Fibroblast of skin of back (primary cell): ENCODE results near the gene PRORP.
"Not testable (repeated sequence)": the region's sequence is repeated elsewhere in the genome, so short reads cannot be mapped to it uniquely, and the experiment has no call there.

Experiments used
- DNase-seq: peaks from one replicate; pipeline ENCODE4 v3.0.0-alpha.2; 2013

Gene PRORP

GRCh38 chr14:35138585-35138984 lies 16.2 kb downstream of the PRORP start:
- no peak for DNase-seq

GRCh38 chr14:35140718-35141581 lies 18.6 kb downstream of the PRORP start:
- DNase-seq = peak; percentile 40

DNA sequence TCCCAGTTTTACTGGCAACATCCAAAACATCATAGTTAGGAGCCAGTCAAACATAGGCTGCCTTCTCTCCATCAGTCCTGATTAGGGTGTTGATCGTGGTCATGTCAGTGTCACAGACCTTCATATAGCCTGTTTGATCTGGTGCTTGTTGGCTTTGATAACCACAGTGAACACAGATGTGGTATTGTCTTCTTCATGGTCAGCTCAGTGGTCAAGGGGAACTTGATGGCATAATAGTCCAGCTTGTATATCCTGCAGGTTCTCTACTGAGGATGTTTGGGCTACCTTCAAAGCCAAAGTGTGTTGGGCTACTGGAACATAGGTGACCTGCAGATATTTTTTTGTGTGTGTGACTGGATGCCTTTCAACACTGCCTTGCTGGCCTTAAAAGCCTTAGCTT lies 21.7 kb downstream of the PRORP start:
- DNase-seq = no peak

DNA sequence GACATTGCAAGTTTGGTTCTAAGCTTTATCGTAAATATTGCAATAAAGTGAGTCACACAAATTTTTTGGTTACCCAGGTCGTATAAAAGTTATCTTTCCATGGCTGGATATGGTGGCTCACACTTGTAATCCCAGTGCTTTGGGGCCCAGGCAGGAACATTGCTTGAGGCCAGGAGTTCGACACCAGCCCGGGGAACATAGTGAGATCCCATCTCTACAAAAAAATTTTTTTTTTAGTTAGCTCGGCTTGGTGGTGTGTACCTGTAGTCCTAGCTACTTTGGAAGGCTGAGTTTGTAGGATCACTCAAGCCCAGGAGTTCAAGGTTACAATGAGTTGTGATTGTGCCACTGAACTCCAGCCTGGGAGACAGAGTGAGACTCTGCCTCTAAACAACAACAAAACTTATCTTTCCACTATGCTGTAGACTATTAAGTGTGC lies 24.4 kb downstream of the PRORP start:
- DNase-seq = no peak

DNA sequence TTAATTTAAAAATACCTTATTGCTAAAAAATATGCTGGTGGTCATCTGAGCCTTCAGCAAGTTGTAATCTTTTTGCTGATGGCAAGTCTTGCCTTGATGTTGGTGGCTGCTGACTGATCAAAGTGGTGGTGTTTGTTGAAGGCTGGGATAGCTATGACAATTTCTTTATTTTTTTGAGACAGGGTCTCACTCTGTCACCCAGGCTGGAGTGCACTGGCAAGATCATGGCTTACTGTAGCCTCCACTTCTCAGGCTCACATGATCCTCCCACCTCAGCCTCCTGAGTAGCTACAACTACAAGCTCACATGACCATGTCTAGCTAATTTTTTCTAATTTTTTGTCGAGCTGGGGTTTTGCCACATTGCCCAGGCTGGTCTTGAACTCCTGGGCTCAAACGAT lies 24.8 kb downstream of the PRORP start:
- DNase-seq = no peak

DNA sequence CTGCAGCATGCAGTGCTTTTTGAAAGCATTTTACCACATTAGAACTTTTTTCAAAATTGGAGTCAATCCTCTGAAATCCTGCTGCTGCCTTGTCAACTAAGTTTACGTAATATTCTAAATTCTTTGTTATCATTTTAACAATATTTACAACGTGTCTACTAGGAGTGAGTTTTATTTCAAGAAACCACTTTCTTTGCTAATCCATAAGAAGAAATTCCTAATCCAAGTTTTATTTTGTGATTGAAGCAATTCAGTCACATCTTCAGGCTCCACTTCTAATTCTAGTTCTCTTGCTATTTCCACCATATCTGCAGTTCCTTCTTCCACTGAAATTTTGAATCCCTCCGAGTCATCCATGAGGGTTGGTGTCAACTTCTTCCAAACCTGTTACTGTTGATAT lies 25.4 kb downstream of the PRORP start:
- DNase-seq = no peak

GRCh38 chr14:35149239-35149638 lies 26.9 kb downstream of the PRORP start:
- no peak for DNase-seq

DNA sequence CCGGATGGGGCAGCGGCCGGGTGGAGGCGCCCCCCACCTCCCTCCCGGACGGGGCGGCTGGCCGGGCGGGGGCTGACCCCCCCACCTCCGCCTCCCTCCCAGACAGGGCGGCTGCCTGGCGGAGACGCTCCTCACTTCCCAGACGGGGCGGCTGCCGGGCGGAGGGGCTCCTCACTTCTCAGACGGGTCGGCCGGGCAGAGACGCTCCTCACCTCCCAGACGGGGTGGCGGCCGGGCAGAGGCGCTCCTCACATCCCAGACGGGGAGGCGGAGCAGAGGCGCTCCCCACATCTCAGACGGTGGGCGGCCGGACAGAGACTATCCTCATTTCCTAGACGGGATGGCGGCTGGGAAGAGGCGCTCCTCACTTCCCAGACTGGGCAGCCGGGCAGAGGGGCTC lies 30.2 kb downstream of the PRORP start:
- not testable (repeated sequence) for DNase-seq

GRCh38 chr14:35154016-35154415 lies 31.7 kb downstream of the PRORP start:
- no peak for DNase-seq

- DNase-seq = peak; percentile 10
These were observed 33.6 kb downstream of the PRORP start for GRCh38 chr14:35155962-35156361.

DNA sequence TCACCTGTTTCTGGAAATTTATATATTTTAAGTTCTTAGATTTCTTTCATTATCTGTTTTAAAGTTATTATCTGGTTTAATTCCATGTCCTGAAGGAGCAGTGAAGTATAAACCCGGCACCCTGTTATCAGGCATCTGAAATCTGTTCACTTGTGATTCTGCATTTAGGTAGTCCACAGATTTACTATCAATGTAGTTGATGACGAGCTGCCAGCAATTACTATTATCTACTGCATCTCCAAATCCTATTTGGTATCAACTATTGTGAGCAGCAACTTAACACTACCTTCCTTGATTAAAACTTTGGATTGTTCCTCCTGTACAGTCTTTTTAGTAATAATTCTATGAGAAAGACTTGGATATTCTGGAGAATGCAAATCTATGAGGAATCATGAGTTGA lies 36.1 kb downstream of the PRORP start:
- no peak for DNase-seq

- peak; percentile 4 for DNase-seq
These were observed 36.8 kb downstream of the PRORP start for GRCh38 chr14:35158951-35159653.

DNA sequence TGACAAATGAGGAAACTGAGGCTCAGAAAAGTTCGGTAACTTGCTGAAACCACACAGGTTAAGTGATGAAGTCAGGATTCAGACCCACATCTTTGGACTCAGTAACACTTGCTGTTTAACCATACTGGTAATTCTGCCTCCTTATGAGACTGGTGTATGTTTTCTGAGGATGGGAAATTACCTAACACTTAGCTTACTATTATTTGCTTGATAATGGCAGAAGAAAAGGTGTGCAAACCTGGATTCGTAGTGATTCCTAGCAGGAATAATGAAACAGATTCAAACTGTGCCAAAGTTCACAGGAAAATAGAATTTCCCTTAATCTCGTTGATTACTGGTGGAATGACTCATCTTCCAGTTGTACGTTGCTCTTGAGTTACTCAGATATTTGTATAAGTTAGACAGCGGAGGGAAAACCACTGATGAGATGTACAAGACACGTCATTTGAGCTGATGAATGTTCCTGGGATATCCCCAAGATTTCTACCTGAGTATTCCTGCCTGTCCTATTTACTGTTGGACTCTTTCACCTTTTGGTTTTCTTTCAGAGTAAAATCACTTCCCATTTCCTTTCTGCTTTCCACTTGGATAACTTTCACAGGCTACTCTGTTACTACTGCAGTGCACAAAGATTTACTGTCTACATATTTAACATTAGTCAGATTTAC lies 37.5 kb downstream of the PRORP start:
- peak; percentile 92 for DNase-seq

- no peak for DNase-seq
These were observed 38.9 kb downstream of the PRORP start for GRCh38 chr14:35161231-35161630.

DNA sequence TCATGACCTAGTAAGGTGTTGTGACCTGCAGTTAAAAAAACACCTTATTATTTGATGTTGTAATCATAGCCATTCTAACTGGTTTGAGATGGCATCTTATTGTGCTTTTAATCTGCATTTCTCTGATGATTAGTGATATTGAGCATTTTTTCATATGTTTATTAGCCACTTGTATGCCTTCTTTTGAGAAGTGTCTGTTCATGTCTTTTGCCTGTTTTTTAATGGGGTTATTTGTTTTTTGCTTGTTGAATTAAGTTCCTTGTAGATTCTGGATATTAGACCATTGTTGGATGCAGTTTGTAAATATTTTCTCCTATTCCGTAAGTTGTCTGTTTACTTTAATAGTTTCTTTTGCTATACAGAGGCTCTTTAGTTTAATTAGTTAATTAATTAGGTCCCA lies 41.0 kb downstream of the PRORP start:
- DNase-seq = no peak

DNA sequence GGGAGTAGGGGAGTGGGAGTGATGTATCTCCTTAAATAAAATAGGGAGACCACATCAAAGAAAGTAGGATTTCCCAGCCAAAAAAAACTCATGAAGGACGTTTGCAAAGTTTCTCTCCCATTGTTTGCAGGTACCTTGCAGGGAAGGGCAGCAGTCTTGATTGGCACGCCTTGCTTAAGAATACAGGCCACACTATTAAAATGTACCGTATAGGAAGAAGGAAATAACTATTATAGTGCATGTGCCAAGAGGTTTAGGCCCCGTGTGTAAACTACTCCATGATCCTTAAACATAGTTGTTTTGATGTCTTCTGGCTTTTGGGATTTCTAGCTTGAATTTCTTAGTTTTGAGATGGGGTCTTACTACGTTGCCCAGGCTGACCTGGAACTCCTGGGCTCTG lies 42.5 kb downstream of the PRORP start:
- DNase-seq = no peak

DNA sequence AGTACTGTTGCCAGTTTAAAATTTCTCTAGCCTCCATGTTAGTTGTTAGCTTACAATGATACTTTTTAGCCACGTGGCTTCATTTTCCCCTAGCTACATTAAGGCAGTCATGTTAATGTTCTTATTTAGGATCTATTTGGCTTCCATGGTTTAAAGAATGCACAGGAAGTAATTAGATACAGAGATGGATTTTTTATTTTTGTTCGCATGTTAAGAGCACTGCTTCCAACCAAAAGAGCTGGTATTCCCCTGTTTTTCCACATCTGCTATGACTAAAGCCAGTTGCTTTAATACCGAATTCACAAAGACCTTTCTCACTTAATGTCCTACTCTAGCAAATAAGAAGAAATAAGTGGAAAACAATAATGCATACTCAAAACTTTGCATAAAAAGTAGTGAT lies 45.1 kb downstream of the PRORP start:
- no peak for DNase-seq
